GM18508 (cell line): ENCODE data around the gene PLEKHO2.

Source experiments
- ATAC-seq: cut with Tn5 transposase; IDR thresholded peaks from one replicate; pipeline ENCODE4 v1.9.1; 2021; ENCODE audit warnings: moderate number of reproducible peaks; ENCODE audit not compliant: insufficient read depth, unreplicated experiment

The PLEKHO2 gene

DNA sequence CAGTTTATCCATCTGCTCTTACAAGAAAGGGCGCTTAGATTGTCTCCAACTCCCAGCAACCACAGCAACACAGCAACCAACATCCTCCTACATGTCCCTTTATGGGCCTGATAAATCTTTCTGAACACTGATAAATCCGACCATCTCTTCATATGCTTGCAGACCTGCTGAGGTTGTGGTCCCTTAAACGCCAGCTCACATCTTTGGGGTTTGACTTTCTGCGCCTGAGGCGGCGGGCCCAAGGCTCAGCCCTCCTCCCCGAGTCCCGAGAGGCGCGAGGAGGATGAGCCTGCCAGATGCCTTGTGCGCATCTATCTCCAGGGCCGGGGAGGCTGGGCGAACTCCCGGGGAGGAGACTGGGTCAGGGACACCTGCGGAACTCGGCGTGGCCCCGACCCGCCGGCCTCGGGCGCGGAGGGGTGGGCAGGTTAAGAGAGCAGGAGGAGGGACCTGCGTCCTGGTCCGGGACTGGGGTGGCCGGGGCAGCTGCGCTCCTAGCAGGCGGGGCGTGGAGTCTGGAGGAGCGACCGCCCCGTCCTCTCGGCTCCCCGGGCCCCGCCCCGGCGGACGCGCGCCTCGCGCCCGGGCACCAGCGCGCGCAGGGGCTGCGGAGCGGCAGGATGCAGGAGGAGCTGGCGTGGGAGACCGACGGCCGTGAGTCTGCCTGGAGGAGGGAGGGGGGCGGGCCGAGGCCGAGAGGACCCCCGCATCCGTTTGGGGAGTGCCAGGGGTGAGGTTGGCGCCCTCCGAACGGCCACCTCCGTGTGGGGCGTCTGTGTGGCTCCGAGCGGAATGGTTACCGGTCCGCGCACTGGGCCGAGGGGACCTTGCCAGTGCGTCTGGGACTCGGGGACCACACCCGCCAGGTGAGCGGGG is 69.8 kb downstream of the PLEKHO2 start, which contains the start of gene ANKDD1A:
Gene ANKDD1A (plus strand): TSS at position 592 of the 876 bp plus-strand sequence. CDS start 29 bp downstream, at position 621.
- no peak for ATAC-seq

DNA sequence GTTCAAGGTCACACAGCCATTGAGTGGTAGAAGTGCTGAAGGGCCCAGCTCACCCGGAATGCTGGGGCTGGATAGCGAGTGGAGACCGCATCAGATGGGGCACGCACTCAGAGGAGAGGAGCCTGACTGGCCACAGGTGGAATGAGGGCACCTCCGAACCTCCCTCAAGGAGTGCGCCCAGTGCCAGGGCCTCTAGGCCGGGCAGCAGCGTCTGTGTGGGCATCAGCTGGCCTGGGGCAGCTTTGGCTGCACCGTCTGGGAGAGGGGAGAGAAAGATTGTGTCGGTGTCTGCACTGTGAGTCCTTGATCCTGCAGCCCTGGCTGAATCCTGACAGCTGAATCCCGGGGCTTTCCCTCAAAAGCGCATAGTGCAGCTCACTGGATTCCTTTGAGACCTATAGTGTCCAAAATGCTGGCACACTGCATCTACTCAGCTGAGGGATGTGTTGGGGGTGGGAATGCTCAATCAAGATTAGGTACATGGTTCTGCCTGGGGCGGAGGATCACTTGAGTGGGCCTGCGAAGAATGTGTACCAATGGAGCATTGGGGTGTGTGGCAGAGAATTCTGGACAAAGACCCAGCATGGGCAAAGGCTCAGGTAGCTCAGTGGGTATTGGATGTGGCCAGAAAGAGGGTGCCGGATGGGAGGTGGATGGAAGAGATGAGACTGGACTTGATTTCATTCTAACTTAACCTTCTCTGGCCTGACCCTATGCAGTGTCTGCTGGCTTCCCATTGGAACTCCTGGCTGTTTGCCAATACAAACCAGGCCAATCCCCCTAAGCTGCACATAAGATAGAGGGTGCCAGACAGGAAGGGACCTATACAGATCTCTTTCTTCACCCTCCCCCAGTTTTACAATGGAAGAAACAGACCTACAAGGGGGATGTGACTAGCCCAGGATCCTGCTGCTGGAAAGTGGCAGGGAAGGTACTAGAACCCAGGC is 70.9 kb downstream of the PLEKHO2 start:
- no peak for ATAC-seq

DNA sequence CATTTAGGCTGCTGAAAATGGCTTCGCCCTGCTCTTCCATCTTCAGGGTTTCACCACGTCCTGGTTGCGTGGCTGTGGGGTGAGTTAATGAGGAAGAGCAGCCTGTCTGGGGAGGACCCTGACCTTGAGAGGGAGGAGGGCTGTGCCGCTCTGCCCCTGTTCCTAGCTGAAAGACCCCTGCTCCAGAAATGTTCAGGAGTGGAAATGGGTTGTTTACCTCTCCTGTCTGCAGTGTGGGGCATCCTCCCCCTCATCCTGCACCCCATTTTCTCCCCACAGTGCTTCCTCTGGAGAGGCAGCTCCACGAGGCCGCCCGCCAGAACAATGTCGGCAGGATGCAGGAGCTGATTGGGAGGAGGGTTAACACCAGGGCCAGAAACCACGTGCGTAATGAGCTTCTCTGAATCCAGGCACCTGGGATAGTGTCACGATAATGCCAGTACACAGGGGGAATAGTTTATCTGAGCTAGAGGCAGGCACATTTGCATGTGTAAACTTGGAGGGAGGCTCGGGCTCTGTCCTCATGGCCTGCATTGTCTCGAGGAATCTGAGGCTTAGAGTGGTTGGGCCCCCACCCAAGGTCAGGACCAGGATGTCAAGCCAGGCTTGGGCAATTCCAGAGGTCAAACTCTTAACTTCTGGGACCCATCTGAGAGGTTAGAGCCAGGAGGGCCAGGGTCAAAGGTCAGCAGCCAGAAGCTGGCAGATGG is 74.0 kb downstream of the PLEKHO2 start:
- no peak for ATAC-seq

DNA sequence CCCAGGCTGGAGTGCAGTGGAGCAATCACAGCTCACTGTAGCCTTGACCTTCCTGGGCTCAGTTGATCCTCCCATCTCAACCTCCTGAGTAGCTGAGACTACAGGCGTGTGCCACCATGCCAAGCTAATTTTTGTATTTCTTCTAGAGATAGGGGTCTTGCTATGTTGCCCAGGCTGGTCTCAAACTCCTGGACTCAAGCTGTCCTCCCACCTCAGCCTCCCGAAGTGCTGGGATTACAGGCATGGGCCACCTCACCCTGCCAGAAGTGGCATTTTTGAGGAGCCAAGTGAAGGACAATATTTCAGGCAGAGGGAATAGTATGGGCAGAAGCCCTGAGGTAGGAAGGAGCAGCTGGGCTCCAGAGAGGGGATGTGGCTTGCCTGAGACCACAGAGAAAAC is 74.7 kb downstream of the PLEKHO2 start:
- no peak for ATAC-seq

DNA sequence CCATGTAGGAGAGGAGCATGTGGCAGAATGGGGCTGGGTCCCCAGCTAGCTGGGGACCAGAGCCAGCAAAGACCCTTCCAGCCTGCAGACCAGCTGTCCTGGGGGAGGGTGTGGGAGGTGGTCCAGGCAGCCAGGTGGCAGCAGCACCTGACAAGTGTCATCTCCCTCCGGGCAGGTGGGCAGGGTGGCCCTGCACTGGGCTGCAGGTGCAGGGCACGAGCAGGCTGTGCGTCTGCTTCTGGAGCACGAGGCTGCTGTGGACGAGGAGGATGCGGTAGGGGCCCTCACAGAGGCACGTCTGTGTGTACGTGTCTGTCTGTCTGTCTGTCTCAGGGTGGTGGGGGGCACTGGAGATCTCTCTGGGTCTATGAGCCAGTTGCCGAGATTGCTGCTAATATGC is 75.5 kb downstream of the PLEKHO2 start:
- no peak for ATAC-seq
